GM23248 (cell line): ENCODE data around the gene GLMP. TPM values are rescaled to one million over a fixed set of nuclear protein-coding genes. Genes with fewer than 3 reads are reported as not detected.

Source experiments
- DNase-seq: peaks from one replicate; pipeline ENCODE4 v3.0.0-alpha.2; 2015
- H2AFZ ChIP-seq: fragments of 200-600 bp; sonication (generic); 2 replicates; pipeline ENCODE4 v1.6.1; 2016; ENCODE audit warnings: antibody characterized with exemption
- H3F3A ChIP-seq: fragments of 200-600 bp; sonication (generic); 2 replicates; pipeline ENCODE4 v1.6.1; 2016; ENCODE audit warnings: mild to moderate bottlenecking, antibody characterized with exemption, mixed run types; ENCODE audit not compliant: insufficient read depth
- H3K27ac ChIP-seq: fragments of 200-600 bp; sonication (generic); 2 replicates; pipeline ENCODE4 v1.5.1; 2016; ENCODE audit warnings: mild to moderate bottlenecking
- H3K27me3 ChIP-seq: fragments of 200-600 bp; sonication (generic); replicated peaks from 2 replicates; pipeline ENCODE4 v1.6.1; 2016; ENCODE audit warnings: mild to moderate bottlenecking; ENCODE audit not compliant: insufficient read depth
- H3K36me3 ChIP-seq: fragments of 200-600 bp; sonication (generic); 2 replicates; pipeline ENCODE4 v1.6.1; 2016; ENCODE audit warnings: low read depth, mild to moderate bottlenecking
- H3K4me1 ChIP-seq: fragments of 200-600 bp; sonication (generic); 2 replicates; pipeline ENCODE4 v1.6.1; 2016; ENCODE audit warnings: mild to moderate bottlenecking; ENCODE audit not compliant: insufficient read depth
- H3K4me2 ChIP-seq: fragments of 200-600 bp; sonication (generic); one replicate; pipeline ENCODE4 v1.6.1; 2016; ENCODE audit warnings: mild to moderate bottlenecking; ENCODE audit not compliant: unreplicated experiment
- H3K4me3 ChIP-seq: fragments of 200-600 bp; sonication (generic); 2 replicates; pipeline ENCODE4 v1.5.1; 2016; ENCODE audit warnings: mild to moderate bottlenecking
- H3K79me2 ChIP-seq: fragments of 200-600 bp; sonication (generic); 2 replicates; pipeline ENCODE4 v1.6.1; 2016; ENCODE audit warnings: mild to moderate bottlenecking; ENCODE audit not compliant: insufficient read depth
- H3K9ac ChIP-seq: fragments of 200-600 bp; sonication (generic); 2 replicates; pipeline ENCODE4 v1.6.1; 2016; ENCODE audit warnings: mild to moderate bottlenecking
- H3K9me2 ChIP-seq: fragments of 200-600 bp; sonication (generic); 2 replicates; pipeline ENCODE4 v1.6.1; 2016; ENCODE audit warnings: mixed run types, mild to moderate bottlenecking, moderate library complexity; ENCODE audit not compliant: insufficient read depth
- H3K9me3 ChIP-seq: fragments of 200-600 bp; sonication (generic); one replicate; pipeline ENCODE4 v1.6.1; 2017; ENCODE audit warnings: low read depth
- H4K20me1 ChIP-seq: fragments of 200-600 bp; sonication (generic); 2 replicates; pipeline ENCODE4 v1.6.0; 2016; ENCODE audit not compliant: insufficient read depth
- EZH2 ChIP-seq: fragments of 200-600 bp; sonication (generic); IDR thresholded peaks from 2 replicates; pipeline ENCODE4 v1.6.1; 2018; ENCODE audit warnings: antibody characterized with exemption, mild to moderate bottlenecking; ENCODE audit not compliant: insufficient read depth, poor library complexity, severe bottlenecking
- EZH2phosphoT487 ChIP-seq: fragments of 200-600 bp; sonication (generic); IDR thresholded peaks from 2 replicates; pipeline ENCODE4 v1.6.1; 2018; ENCODE audit warnings: antibody characterized with exemption, moderate library complexity, mild to moderate bottlenecking, low read depth; ENCODE audit not compliant: insufficient read depth
- WGBS, 2 experiments: methylation state at CpG; one replicate each; pipeline ENCODE4 v1.1.6; 2015 to 2017; ENCODE audit warnings: low lambda C conversion rate in 2 of 2, low coverage in 1 of 2; ENCODE audit errors: missing lambda C conversion rate in 2 of 2; 5-methylcytosine and 5-hydroxymethylcytosine counted together
- in situ Hi-C: fragments of 300-500 bp; cut with MboI; formaldehyde crosslinking; loops from 2 replicates; pipeline ENCODE4 v1.15.0; 2020
- polyA plus RNA-seq: library from polyadenylated mRNA; unstranded; fragments of >200 nt; fragmentation: Nextera tagmentation; extraction: Ambion mirVana; gene quantifications from 2 replicates; pipeline ENCODE4 v1.2.1, GENCODE V29; 2016
- total RNA-seq: library from RNA; depleted of rRNA; stranded (reverse); fragments of >200 nt; shearing (Covaris generic); gene quantifications from 2 replicates; pipeline ENCODE4 v1.2.3, GENCODE V29; 2014; rRNA removed

Gene GLMP, protein sequence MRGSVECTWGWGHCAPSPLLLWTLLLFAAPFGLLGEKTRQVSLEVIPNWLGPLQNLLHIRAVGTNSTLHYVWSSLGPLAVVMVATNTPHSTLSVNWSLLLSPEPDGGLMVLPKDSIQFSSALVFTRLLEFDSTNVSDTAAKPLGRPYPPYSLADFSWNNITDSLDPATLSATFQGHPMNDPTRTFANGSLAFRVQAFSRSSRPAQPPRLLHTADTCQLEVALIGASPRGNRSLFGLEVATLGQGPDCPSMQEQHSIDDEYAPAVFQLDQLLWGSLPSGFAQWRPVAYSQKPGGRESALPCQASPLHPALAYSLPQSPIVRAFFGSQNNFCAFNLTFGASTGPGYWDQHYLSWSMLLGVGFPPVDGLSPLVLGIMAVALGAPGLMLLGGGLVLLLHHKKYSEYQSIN
- 77.8 and 89.7 TPM in 2 replicates for total RNA-seq
- polyA plus RNA-seq, result 59.9 and 63.8 TPM in 2 replicates

DNA sequence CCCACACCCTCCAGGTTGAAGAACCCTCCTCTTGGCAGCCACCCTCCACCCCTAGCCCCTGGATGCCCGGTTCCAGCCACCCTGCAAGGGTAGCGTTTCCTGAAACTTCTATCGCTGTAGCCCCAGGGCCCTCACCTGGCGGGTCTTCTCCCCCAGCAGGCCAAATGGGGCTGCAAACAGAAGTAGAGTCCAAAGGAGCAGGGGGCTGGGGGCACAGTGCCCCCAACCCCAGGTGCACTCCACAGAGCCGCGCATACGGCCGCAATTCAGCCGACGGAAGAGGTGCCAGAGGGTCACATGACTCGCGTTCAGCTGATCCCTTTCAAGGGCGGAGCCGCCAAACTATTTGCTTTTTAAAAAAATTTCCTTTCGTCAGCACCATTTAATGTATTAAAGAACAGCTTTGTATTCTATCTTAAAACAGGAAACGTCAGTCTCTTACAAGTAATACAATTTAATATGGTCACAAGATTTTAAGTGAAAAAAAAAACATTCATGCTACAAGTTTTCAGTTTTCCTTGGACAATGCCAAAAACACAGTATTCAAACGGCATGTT lies at the start of gene GLMP:
Gene GLMP (minus strand): TSS at position 289 of the 557 bp plus-strand sequence. CDS start 34 bp downstream, at position 255.
- peaks cover 16% of the 10 kb centered on the region for H3K4me1 ChIP-seq
- DNase-seq, result peak; percentile 87
- WGBS, 2 experiments, result 1 to 3% methylated on average over 17 of the region's 17 CpGs

DNA sequence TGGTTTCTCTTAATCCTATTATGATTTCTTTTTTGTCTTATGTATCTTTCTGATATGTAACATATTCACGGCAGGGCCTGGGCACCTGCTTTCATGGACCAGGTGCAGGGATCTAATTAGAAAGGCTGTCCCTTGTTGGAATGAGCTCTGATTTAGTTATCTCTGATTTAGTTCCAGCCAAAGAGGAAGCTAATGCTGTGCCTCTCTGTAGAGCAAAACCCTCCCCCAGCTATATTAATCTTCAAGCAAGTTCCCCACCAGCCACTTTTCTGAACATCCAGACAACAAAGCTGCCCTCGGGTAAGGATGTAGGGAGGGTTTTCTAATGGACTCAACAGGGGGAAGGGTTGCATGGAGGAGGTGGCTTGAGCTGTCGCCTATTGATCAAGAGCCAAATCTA lies 48.9 kb upstream of the GLMP start:
- 35 to 43% methylated on average over 3 of the region's 3 CpGs for WGBS, 2 experiments

More for the DNA sequence above, at the start of gene GLMP:
- no peaks in the 10 kb centered on the region for H3K9me3 ChIP-seq
- no peaks in the 10 kb centered on the region for H3K9me2 ChIP-seq
- peak within 1 kb of the TSS; percentile 97 for H3K4me2 ChIP-seq
- no peaks in the 10 kb centered on the region for H4K20me1 ChIP-seq
- peak within 1 kb of the TSS; percentile 88 for H3K9ac ChIP-seq
- peaks cover 26% of the 10 kb centered on the region for H3K79me2 ChIP-seq
- no peaks in the 10 kb centered on the region for H3K27me3 ChIP-seq
- no peaks in the 10 kb centered on the region for H3K36me3 ChIP-seq
- H3K4me3 ChIP-seq, result peak within 1 kb of the TSS; percentile 97
- in situ Hi-C loops, result no loop called here
- H3F3A ChIP-seq, result peaks cover 6% of the 10 kb centered on the region
- TF ChIP-seq EZH2, result no peak
- no peak for TF ChIP-seq EZH2phosphoT487
- H3K27ac ChIP-seq, result no peak within 1 kb of the TSS
- peak within 1 kb of the TSS; percentile 99 for H2AFZ ChIP-seq

DNA sequence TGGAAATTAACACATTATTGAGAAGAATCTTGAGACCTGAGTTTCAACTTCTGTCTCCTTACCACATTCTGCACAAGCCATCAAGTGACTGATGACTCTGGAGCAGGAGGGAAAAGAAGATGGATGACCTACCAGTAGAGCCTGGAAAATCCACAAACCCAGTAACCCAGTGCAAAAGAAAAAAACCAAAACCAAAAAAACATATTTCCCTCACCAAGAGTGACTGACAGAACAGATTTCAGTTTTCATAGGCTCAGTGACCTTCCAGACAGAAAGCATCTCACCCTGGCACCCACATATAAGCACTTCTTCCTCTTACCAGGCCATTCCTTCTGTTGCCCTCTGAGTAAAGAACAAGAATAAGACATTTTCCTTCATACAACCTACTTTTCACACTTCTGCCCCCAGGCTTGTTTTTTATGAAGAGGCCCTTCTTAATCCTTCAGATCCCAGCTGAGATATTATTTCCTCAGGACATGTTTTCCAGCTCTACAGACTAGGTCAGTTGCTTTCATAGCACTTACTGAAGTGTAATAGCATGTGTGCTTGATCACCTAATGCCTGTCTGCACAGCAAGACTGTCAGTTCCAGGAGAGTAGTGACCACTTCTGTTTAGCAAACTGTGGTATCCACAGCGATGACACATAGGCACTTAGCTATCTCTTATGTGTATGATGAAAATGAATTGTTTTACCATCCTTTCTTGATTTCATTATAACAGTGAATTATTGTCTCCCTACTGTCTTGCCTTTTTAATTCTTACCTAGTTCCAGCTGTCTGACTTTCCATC lies 46.9 kb upstream of the GLMP start:
- no peak overlapping the region for H3K4me3 ChIP-seq
- peak; percentile 55 for DNase-seq
- no peaks in the 10 kb centered on the region for H3K36me3 ChIP-seq
- WGBS, 2 experiments, result 67 to 74% methylated on average over 1 of the region's 1 CpG
- no peaks in the 10 kb centered on the region for H3K9me3 ChIP-seq
- TF ChIP-seq EZH2 (no peak), EZH2phosphoT487 (no peak)
- H3K4me2 ChIP-seq, result no peak overlapping the region
- H3K9me2 ChIP-seq, result no peaks in the 10 kb centered on the region
- H3K4me1 ChIP-seq, result peaks cover 12% of the 10 kb centered on the region
- H3K9ac ChIP-seq, result no peak overlapping the region
- H4K20me1 ChIP-seq, result no peaks in the 10 kb centered on the region
- in situ Hi-C loops, result no loop called here
- peaks cover 20% of the 10 kb centered on the region for H3F3A ChIP-seq
- no peak overlapping the region for H2AFZ ChIP-seq
- peaks cover 7% of the 10 kb centered on the region for H3K79me2 ChIP-seq
- H3K27ac ChIP-seq, result no peak overlapping the region
- H3K27me3 ChIP-seq, result no peaks in the 10 kb centered on the region

More for the DNA sequence above, 48.9 kb upstream of the GLMP start:
- no peaks in the 10 kb centered on the region for H3K79me2 ChIP-seq
- no peak overlapping the region for H3K4me2 ChIP-seq
- DNase-seq, result no peak
- no peak overlapping the region for H2AFZ ChIP-seq
- TF ChIP-seq EZH2phosphoT487, result no peak
- TF ChIP-seq EZH2, result no peak
- no peaks in the 10 kb centered on the region for H3K27me3 ChIP-seq
- H3K4me1 ChIP-seq, result peaks cover 16% of the 10 kb centered on the region
- H3K36me3 ChIP-seq, result no peaks in the 10 kb centered on the region
- H3K9ac ChIP-seq, result no peak overlapping the region
- H3F3A ChIP-seq, result peaks cover 20% of the 10 kb centered on the region
- H3K9me3 ChIP-seq, result no peaks in the 10 kb centered on the region
- no peak overlapping the region for H3K27ac ChIP-seq
- in situ Hi-C loops, result no loop called here
- no peak overlapping the region for H3K4me3 ChIP-seq
- H4K20me1 ChIP-seq, result no peaks in the 10 kb centered on the region
- no peaks in the 10 kb centered on the region for H3K9me2 ChIP-seq
